Tibial nerve (tissue), 4 donors: Measurements from ENCODE around the gene RCE1.

Experiments
- EP300 ChIP-seq, 2 donors: sonication (generic); formaldehyde crosslinking; IDR thresholded peaks; one replicate each; pipeline ENCODE4 v1.6.1; 2017; ENCODE audit warnings: antibody characterized with exemption in 2 of 2, mild to moderate bottlenecking in 1 of 2
- TF ChIP-seq, protein P1 (sequence below), 5 experiments: fragments of 200-600 bp in 3 of 5; fragments of 450-650 bp in 2 of 5; sonication (generic) in 3 of 5; IDR thresholded peaks; one replicate each; pipeline ENCODE4 v1.5.1; 2016 to 2019; ENCODE audit warnings: antibody characterized with exemption in 5 of 5, mild to moderate bottlenecking in 3 of 5, moderate library complexity in 2 of 5

DNA sequence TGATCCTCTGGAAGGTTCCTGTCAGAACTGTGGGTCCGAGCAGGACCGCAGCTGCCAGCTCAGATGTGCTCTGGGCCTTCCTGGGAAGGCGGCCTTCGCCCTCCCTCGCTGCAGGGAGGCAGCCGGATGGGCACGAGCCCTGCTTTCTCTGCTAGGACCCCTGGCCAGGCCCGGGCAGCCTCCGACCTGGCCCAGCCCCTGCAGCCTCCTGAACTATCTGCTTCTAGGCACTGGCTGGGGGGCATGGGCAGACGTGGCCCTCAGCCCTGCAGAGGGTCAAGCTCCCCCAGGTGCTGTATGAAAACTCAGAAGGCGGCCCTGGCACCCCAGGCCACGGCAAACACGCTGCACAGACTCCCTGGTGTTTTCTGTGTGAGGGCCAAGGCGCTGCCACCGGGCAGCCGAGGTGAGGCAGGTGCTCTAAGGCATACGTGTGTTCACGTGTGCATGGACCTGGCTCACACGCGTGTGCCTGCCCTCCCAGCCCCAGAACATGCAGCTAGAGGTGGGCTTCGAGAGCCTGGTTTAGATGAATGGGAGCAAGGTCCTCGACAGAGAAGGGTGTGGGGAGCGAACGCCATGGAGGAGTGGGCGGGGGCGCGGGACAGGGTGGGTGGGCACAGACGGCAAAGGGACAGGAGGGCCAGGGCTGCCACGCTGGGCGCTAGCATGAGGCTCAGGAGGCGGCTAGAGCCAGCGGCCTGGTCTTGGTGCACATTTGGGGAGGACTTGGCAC, 18.0 kb downstream of the RCE1 start:
- TF ChIP-seq, protein P1, sequence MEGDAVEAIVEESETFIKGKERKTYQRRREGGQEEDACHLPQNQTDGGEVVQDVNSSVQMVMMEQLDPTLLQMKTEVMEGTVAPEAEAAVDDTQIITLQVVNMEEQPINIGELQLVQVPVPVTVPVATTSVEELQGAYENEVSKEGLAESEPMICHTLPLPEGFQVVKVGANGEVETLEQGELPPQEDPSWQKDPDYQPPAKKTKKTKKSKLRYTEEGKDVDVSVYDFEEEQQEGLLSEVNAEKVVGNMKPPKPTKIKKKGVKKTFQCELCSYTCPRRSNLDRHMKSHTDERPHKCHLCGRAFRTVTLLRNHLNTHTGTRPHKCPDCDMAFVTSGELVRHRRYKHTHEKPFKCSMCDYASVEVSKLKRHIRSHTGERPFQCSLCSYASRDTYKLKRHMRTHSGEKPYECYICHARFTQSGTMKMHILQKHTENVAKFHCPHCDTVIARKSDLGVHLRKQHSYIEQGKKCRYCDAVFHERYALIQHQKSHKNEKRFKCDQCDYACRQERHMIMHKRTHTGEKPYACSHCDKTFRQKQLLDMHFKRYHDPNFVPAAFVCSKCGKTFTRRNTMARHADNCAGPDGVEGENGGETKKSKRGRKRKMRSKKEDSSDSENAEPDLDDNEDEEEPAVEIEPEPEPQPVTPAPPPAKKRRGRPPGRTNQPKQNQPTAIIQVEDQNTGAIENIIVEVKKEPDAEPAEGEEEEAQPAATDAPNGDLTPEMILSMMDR (IDR thresholded peaks at IDR 0.05): no peak
- no peak for TF ChIP-seq EP300 (IDR thresholded peaks at IDR 0.05)
